HG02642 (cell line): ENCODE data around the gene FHL5.
"Not testable (repeated sequence)": the region's sequence is repeated elsewhere in the genome, so short reads cannot be mapped to it uniquely, and the experiment has no call there.

Experiments
- ATAC-seq: cut with Tn5 transposase; IDR thresholded peaks from one replicate; pipeline ENCODE4 v1.9.1; 2021; ENCODE audit warnings: mild to moderate bottlenecking; ENCODE audit not compliant: unreplicated experiment, poor library complexity

FHL5 gene

GRCh38 chr6:96604420-96604819 is 41.5 kb downstream of the FHL5 start:
- ATAC-seq: no peak

DNA sequence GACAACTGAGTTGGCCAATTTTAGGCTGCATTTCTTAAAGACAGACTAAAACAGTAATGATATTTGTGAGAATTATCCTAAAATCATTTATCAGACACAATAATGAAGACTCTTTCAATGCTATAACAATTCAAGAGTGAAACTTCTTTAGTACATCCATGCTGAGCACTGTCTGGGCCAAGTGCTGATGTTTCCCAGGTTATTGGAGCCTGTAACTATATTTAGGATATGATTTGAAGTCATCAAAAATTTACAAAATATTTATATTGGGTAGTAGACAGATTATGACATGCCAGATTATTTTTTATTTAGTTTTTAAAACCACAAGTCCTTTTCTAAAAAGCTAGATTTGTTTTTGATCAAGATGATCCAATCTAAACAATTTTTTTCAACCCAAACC is 45.1 kb downstream of the FHL5 start:
- no peak for ATAC-seq

GRCh38 chr6:96610019-96610418 is 47.1 kb downstream of the FHL5 start:
- ATAC-seq: peak; percentile 48

GRCh38 chr6:96611342-96611991 is 48.5 kb downstream of the FHL5 start:
- peak; percentile 74 for ATAC-seq

DNA sequence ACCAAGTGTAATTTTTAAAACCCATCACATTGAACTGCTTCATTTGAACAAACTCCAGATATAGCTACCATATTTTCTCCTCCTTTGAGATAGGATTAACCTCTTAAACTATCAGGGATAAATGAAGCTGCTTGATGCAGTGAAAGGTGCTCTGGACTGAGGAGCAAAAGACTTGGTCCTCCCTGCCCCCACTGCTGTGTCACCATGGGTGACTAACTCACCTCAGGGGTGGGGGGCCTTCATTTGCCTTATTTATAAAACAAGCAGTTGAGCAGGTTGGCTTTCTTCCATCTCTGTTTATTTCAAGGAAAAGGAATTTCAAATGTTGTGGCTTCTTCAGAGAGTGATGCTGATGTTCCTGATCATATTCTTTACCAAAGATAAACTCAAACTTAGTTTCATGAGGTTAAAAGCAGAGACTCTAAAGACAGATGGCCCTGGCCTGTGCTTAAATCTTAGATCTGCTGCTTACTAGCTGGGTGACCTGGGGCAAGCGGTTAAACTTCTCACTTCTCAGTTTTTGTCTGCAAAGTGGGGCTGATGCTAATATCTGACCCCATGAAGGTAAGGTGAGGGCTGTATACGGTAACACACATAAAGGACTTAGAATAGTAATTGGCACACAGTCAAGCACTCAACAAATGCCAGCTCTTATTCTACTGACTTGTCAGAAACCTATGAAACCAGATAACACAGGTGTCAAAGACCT is 50.5 kb downstream of the FHL5 start:
- no peak for ATAC-seq

- ATAC-seq: no peak
These were observed 57.9 kb downstream of the FHL5 start for GRCh38 chr6:96620851-96621250.

DNA sequence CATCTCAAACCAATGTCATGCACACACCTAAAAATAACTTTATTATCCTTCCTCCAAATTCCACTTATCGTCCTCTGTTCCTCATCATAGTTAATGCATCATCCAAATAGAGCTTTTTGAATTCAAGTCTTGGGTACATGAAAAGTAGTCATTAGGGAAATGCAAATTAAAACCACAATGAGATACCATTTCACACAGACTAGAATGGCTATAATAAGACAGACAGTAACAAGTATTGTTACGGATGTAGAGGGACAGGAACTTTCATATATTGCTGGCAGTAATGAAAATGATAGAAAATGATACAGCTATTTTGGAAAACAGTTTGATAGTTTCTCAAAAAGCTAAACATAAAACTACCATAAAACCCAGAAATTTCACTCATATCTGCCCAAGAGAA is 59.1 kb downstream of the FHL5 start:
- no peak for ATAC-seq

DNA sequence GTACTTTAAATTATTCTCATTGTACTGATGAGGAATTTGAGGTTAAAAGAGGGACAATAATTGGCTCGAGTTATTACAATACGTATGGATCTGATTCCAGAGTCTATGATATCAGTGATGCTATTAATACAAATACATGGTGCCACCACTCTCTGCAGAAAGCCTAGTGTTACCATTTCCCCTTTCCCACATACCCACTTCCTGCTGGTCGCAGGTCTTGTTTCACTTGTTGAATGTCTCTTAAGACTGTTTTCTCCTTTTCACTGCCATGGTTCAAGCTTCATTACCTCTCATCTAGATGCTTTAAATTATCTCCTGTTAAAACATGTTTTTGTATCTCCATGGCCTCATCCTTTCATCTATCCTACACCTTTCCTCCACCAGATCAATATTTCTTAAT is 62.0 kb downstream of the FHL5 start:
- no peak for ATAC-seq

DNA sequence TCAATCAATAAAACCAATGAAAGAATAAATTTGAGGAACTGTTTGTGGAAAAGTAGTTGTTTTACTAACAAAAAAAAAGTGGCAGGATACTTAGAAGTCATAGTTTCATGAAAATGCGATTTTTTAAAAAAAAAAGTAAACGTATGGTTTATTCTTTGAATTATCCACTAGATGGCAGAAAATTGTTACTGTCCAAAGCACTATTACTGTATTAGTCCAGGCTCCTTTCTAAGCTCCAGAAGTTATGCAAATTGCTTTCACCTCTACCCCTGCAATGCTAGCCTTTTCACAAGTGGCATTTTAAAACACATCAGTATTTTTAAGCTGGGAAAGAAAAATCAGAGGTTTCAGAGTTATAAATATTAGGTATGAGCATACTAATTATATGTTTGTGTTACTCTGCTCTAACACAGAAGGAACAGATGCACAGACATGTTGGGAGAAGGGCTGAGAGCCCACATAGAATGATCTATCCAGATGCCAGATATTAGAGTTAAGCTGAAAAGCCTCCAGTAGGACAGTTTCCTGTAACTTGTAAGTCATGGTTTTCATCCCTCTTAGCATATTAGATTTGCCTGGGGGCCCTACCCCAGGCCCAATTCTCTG is 63.9 kb downstream of the FHL5 start:
- peak; percentile 96 for ATAC-seq

DNA sequence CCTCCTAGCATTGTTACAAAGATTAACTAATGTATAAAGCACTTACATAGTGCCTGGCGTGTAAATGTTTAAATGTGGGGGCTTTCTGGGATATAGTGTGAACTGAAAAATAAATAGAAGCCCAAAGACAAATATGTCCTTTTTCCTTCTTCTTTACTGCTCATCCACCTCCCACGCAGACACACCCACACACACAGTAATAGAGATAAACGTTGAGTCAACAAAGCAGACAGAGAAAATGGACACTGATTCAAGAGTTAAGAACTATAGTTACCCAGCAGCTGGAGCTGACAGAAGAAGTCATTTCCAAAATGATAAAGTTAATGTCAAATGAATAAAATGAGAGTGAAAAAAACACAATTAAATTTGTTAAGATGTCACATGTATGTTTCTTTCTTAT is 68.3 kb downstream of the FHL5 start:
- ATAC-seq: no peak

DNA sequence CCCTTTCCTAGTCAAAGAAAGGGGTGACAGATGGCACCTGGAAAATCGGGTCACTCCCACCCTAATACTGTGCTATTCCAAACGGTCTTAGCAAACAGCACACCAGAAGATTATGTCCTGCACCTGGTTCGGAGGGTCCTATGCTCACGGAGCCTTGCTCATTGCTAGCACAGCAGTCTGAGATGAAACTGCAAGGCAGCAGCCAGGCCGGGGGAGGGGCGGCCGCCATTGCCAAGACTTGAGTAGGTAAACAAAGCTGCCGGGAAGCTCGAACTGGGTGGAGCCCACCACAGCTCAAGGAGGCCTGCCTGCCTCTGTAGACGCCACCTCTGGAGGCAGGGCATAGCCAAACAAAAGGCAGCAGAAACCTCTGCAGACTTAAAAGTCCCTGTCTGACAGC is 75.1 kb downstream of the FHL5 start:
- not testable (repeated sequence) for ATAC-seq

DNA sequence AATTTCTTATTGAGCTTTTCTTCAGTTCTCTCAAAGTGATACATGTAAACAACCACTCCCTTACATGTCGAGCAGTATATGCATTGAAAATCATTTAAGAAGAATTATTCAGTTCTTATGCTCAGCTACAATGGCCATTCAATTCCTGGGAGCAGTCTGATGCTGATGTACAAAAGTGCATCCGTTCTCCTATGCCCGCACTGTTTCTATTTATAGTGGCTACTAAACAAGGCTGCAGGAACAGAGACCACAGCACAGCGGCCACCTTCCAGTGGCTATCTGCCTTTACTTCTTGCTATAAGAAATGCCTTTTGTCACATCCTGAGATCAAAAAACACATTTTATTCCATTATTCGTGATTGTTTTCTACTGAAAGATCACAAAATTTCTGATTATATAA is 82.2 kb downstream of the FHL5 start:
- ATAC-seq: no peak

- peak; percentile 71 for ATAC-seq
These were observed 87.0 kb downstream of the FHL5 start for GRCh38 chr6:96649926-96650325.

- peak; percentile 67 for ATAC-seq
These were observed 88.9 kb downstream of the FHL5 start for GRCh38 chr6:96651816-96652215.

GRCh38 chr6:96652552-96652951 is 89.6 kb downstream of the FHL5 start:
- ATAC-seq: no peak

- ATAC-seq: no peak
These were observed 90.3 kb downstream of the FHL5 start for GRCh38 chr6:96653181-96653580.

- no peak for ATAC-seq
These were observed 93.6 kb downstream of the FHL5 start for GRCh38 chr6:96656567-96656966.

DNA sequence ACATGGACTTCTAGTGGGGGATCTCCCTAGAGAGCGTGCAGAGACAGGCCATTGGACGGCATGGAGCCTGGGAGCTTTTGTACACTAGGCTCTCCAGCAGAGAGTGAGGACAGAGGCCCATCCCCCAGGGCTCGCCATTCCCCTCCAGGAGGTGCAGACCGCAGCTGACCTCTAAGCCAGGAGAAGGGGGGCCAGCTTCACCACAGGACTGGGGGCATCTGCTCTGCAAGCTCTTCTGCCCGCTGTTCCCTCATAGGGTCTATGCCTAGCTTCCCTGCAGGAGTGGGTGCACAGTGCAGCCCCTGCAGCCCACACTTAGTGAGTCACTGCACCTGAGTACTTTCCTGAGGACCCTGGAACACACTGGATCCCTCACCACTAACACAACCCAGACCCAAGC is 94.4 kb downstream of the FHL5 start:
- no peak for ATAC-seq

- ATAC-seq: peak; percentile 90
These were observed 96.3 kb downstream of the FHL5 start for GRCh38 chr6:96659084-96659845.
